Amniotic epithelial cell (primary cell): ENCODE measurements around the gene RHEB.

Experiments used
- DNase-seq: peaks from one replicate; pipeline ENCODE4 v3.0.0-alpha.2; 2010; ENCODE audit warnings: low read depth

The RHEB gene

GRCh38 chr7:151470711-151471110 is 49.0 kb downstream of the RHEB start:
- DNase-seq, result no peak

DNA sequence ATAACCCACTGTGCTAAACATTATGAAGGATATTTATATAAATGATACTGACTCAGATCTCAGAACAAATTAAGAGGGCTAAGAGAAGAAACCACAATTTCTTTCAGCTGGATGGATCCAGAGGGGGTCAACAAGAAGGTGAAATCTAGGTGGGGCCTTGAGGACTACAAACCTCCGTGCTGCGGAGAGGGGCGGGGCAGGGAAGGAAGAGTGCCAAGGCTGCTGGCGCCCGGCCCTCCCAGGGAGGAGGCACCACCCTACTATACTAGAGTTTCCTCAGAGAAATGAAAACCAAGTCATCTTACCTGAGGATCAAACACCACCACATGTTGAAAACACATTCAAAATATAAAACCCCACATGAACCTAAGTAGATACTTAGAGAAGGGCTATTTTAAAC is 50.4 kb downstream of the RHEB start:
- DNase-seq, result no peak

GRCh38 chr7:151468217-151469018 is 51.3 kb downstream of the RHEB start:
- no peak for DNase-seq

- DNase-seq, result no peak
These were observed 54.5 kb downstream of the RHEB start for GRCh38 chr7:151465169-151465568.

DNA sequence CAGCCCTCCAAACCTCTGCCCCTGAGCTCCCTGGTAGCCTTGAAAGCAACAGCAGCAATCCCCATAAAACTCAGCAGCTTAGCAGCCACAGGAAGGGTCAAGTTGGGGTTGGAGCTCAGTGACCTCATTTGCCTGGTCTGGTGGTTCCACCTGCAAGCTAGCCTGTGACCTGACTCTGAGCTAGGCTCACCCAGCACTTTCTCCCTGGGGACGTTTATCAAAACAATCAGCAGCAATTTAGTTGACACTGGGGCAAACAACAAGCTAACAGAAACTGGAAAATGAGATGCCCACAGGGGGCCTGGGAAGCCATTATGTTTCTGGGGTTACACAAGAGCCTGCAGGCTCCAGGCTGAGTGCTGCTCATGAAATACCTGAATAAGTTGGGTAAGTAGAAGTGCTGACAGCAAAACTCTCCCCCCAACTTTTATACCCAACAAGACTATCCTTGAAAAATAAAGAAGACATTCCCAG is 57.4 kb downstream of the RHEB start:
- no peak for DNase-seq

- no peak for DNase-seq
These were observed 57.8 kb downstream of the RHEB start for GRCh38 chr7:151461942-151462230.

GRCh38 chr7:151461096-151461941 is 58.4 kb downstream of the RHEB start:
- DNase-seq, result no peak

GRCh38 chr7:151460474-151460855 is 59.2 kb downstream of the RHEB start:
- DNase-seq, result no peak

DNA sequence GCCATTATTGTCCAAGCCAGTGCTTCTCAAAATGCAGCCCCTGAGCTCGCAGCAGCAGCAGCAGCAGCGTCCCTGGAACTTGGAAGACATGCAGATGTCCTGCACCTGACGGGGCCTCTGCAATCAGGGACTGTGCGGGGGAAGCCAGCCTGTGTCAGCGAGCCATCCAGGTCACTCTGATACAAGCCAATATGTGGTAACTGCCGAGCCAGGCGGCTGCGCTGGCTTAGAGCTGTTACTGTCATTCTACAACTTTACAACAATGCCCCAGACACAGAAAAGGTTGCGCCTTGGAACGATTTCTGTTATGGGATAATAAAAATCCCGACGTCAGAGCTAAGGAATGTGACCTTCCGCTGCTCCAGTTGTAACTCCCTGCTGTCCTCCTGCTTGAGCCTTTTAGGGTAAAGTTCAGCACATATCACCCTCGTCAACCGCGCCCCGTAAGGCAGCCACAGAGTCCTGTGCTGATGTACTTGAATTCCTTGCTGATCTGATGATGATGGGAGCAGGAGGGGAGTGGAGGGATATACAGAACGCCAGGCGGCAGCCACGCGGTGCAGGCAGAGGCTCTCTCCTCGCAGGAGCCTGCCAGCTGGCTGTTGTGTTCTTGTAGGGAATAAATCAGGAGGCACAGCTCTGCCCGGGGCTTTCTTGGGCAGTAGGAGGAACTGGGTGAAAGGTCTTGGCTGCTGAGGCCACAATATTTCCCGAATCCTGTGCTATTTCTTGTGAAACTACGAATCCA is 59.8 kb downstream of the RHEB start:
- DNase-seq, result peak; percentile 94

DNA sequence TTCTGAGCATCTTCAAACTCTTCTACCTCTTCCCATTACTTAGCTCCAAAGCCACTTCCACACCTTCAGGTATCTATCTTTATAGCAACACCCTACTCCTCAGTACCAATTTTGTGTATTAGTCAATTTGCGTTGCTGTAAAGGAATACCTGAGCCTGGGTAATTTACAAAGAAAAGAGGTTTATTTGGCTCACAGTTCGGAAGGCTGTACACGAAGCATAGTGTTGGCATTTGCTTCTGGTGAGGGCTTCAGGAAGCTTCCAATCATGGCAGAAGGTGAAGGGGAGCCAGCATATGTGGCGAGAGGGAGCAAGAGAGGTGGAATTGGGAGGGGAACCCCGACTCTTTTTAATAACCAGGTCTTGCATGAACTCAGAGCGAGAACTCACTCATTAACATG is 62.2 kb downstream of the RHEB start:
- DNase-seq, result no peak

- no peak for DNase-seq
These were observed 62.9 kb downstream of the RHEB start for GRCh38 chr7:151456782-151457181.

DNA sequence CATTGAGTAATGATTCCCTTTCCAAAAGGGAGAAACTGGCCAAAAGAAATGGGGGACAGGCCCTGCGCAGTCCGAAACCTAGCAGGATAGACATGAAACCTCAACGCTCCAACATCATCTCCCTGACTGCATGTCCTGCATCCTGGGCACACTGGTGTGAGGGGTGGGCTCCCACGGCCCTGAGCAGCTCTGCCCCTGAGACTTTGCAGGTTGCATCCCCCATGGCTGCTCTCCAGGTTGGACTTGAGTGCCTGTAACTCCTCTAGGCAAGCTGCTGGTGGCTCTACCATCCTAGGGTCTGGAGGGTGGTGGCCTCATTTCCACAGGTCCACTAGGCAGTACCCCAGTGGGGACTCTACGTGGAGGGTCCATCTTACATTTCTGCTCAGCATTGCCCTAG is 63.4 kb downstream of the RHEB start:
- no peak for DNase-seq

GRCh38 chr7:151455690-151456089 is 64.0 kb downstream of the RHEB start:
- no peak for DNase-seq

GRCh38 chr7:151454932-151455530 is 64.7 kb downstream of the RHEB start:
- no peak for DNase-seq

DNA sequence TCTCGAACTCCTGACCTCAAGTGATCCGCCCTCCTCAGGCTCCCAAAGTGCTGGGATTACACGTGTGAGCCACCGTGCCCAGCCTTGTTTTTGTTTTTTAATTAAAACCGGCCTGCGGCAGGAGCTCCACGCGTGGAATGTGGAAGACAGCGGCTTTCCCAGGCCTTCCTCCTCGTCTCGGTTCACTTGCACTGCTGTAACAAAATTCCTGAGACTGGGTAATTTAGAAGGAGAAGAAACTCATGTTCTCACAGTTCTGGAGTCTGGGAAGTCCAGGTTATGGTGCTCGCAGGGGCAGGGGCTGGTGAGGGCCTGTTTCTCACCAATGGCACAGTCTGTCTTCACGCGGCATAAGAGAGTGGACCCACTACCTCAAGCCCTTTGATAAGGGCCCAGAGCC is 65.4 kb downstream of the RHEB start:
- no peak for DNase-seq

- no peak for DNase-seq
These were observed 66.3 kb downstream of the RHEB start for GRCh38 chr7:151453326-151453791.

DNA sequence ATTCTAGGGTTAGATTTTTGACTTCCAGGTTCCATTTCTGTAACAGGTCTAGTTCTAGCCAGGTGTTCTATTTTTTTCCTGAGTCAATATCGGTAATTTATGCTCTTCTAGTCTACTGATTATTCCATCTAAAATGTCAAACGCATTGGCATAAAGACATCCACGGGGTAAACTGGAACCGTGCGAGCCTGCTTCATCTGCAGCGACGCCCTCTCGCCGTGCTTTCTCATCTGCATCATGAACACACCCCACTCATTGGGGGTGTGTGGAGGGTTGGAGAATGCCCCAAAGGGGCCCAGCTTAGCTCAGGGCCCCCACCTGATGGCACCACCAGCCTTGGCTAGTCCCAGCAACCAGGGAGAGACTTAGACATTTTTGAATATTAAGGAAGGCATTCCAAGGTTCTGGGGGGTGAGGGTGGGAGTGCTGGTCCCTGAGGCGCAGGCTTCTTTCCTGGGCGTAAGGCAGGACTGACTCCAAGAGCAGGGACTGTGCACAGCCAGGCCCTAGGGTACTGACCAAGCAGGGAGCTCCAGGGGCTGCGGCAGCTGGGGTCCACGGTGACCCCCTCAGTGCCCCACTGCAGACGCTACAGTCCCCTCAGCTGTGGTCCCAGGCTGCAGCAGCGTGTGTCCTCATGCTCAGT is 66.9 kb downstream of the RHEB start:
- DNase-seq, result no peak

GRCh38 chr7:151451626-151452571 is 67.8 kb downstream of the RHEB start:
- no peak for DNase-seq

GRCh38 chr7:151451156-151451555 is 68.5 kb downstream of the RHEB start:
- no peak for DNase-seq

- no peak for DNase-seq
These were observed 69.7 kb downstream of the RHEB start for GRCh38 chr7:151449990-151450389.
